C4-2B (cell line): Measurements from ENCODE around the gene IFT57.

Source experiments
- CTCF ChIP-seq: fragments of 450-650 bp; conservative IDR thresholded peaks from 2 replicates; pipeline ENCODE4 v1.5.1; 2017; ENCODE audit warnings: mild to moderate bottlenecking
- ZFX ChIP-seq: fragments of 450-650 bp; IDR thresholded peaks from 2 replicates; pipeline ENCODE4 v1.6.1; 2017

GRCh38 chr3:108221911-108222852 lies at the start of gene IFT57:
- TF ChIP-seq ZFX (peak; percentile 85), CTCF (no peak)
